Measurements from ENCODE around the gene TNF. TPM values are rescaled to one million over a fixed set of nuclear protein-coding genes. Genes with fewer than 3 reads are reported as not detected.
A peak's percentile ranks its signal among the peaks of the same experiment; 100 is the strongest.

Gene TNF
- total and polyA plus RNA-seq, 2 of the 13 experiments (the other 11 are each of a cell fraction or from before 2014, with no cell fraction given) = not detected

GRCh38 chr6:31547727-31548543 is 27.4 kb upstream of the TNF start (continued):
- TF ChIP-seq MNT (IDR thresholded peaks at IDR 0.05) (no peak), IRF2 (CRISPR knock-in tag; IDR thresholded peaks at IDR 0.05) (no peak; the same call in 1 of the 2 replicates), ZNF75D (CRISPR knock-in tag; IDR thresholded peaks at IDR 0.05; ENCODE audit: borderline replicate concordance) (0 out of 2 replicates have a peak, but pooled peaks have one; percentile 56), CREM (IDR thresholded peaks at IDR 0.05) (0 out of 2 replicates have a peak, but pooled peaks have one; percentile 7), CREM (CRISPR knock-in tag; IDR thresholded peaks at IDR 0.05) (no peak), EED (CRISPR knock-in tag; IDR thresholded peaks at IDR 0.05) (peak; percentile 51; the same call in 1 of the 2 replicates), ZNF496 (CRISPR knock-in tag; IDR thresholded peaks at IDR 0.05; ENCODE audit: insufficient replicate concordance) (no peak), GRHL1 (CRISPR knock-in tag; conservative IDR thresholded peaks at IDR 0.05) (no peak), TBX2 (CRISPR knock-in tag; IDR thresholded peaks at IDR 0.05; ENCODE audit: borderline replicate concordance) (0 out of 2 replicates have a peak, but pooled peaks have one; percentile 9), ZKSCAN5 (CRISPR knock-in tag; IDR thresholded peaks at IDR 0.05) (no peak), ZNF550 (CRISPR knock-in tag; IDR thresholded peaks at IDR 0.05; ENCODE audit: borderline replicate concordance) (0 out of 2 replicates have a peak, but pooled peaks have one; percentile 70)
- TF ChIP-seq, protein P1, sequence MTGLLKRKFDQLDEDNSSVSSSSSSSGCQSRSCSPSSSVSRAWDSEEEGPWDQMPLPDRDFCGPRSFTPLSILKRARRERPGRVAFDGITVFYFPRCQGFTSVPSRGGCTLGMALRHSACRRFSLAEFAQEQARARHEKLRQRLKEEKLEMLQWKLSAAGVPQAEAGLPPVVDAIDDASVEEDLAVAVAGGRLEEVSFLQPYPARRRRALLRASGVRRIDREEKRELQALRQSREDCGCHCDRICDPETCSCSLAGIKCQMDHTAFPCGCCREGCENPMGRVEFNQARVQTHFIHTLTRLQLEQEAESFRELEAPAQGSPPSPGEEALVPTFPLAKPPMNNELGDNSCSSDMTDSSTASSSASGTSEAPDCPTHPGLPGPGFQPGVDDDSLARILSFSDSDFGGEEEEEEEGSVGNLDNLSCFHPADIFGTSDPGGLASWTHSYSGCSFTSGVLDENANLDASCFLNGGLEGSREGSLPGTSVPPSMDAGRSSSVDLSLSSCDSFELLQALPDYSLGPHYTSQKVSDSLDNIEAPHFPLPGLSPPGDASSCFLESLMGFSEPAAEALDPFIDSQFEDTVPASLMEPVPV (CRISPR knock-in tag; IDR thresholded peaks at IDR 0.05) = 0 out of 2 replicates have a peak, but pooled peaks have one; percentile 38
- TF ChIP-seq, protein P2, sequence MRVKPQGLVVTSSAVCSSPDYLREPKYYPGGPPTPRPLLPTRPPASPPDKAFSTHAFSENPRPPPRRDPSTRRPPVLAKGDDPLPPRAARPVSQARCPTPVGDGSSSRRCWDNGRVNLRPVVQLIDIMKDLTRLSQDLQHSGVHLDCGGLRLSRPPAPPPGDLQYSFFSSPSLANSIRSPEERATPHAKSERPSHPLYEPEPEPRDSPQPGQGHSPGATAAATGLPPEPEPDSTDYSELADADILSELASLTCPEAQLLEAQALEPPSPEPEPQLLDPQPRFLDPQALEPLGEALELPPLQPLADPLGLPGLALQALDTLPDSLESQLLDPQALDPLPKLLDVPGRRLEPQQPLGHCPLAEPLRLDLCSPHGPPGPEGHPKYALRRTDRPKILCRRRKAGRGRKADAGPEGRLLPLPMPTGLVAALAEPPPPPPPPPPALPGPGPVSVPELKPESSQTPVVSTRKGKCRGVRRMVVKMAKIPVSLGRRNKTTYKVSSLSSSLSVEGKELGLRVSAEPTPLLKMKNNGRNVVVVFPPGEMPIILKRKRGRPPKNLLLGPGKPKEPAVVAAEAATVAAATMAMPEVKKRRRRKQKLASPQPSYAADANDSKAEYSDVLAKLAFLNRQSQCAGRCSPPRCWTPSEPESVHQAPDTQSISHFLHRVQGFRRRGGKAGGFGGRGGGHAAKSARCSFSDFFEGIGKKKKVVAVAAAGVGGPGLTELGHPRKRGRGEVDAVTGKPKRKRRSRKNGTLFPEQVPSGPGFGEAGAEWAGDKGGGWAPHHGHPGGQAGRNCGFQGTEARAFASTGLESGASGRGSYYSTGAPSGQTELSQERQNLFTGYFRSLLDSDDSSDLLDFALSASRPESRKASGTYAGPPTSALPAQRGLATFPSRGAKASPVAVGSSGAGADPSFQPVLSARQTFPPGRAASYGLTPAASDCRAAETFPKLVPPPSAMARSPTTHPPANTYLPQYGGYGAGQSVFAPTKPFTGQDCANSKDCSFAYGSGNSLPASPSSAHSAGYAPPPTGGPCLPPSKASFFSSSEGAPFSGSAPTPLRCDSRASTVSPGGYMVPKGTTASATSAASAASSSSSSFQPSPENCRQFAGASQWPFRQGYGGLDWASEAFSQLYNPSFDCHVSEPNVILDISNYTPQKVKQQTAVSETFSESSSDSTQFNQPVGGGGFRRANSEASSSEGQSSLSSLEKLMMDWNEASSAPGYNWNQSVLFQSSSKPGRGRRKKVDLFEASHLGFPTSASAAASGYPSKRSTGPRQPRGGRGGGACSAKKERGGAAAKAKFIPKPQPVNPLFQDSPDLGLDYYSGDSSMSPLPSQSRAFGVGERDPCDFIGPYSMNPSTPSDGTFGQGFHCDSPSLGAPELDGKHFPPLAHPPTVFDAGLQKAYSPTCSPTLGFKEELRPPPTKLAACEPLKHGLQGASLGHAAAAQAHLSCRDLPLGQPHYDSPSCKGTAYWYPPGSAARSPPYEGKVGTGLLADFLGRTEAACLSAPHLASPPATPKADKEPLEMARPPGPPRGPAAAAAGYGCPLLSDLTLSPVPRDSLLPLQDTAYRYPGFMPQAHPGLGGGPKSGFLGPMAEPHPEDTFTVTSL (CRISPR knock-in tag; IDR thresholded peaks at IDR 0.05; ENCODE audit: borderline replicate concordance) = 0 out of 2 replicates have a peak, but pooled peaks have one; percentile 10
